HUES48 (cell line): ENCODE results near the gene SLC6A2.

Experiments
- H3K27ac ChIP-seq: one replicate; pipeline ENCODE4 v1.7.0; 2013; ENCODE audit warnings: low read depth, low read length, inconsistent platforms
- H3K27me3 ChIP-seq: 2 replicates; pipeline ENCODE4 v1.6.1; 2013; ENCODE audit warnings: mild to moderate bottlenecking, low read length; ENCODE audit not compliant: control insufficient read depth, insufficient read depth
- H3K36me3 ChIP-seq: 2 replicates; pipeline ENCODE4 v1.6.1; 2013; ENCODE audit warnings: low read length; ENCODE audit not compliant: control insufficient read depth, insufficient read depth
- H3K4me1 ChIP-seq: 2 replicates; pipeline ENCODE4 v1.6.1; 2013; ENCODE audit warnings: mild to moderate bottlenecking, low read length; ENCODE audit not compliant: control insufficient read depth, insufficient read depth
- H3K4me3 ChIP-seq: 2 replicates; pipeline ENCODE4 v1.5.1; 2013; ENCODE audit warnings: mild to moderate bottlenecking, low read depth, low read length
- H3K9ac ChIP-seq: 2 replicates; pipeline ENCODE4 v1.6.1; 2013; ENCODE audit warnings: mild to moderate bottlenecking, low read depth, low read length, moderate library complexity
- H3K9me3 ChIP-seq: 2 replicates; pipeline ENCODE4 v1.6.1; 2013; ENCODE audit warnings: low read length; ENCODE audit not compliant: control insufficient read depth, insufficient read depth

The SLC6A2 gene

DNA sequence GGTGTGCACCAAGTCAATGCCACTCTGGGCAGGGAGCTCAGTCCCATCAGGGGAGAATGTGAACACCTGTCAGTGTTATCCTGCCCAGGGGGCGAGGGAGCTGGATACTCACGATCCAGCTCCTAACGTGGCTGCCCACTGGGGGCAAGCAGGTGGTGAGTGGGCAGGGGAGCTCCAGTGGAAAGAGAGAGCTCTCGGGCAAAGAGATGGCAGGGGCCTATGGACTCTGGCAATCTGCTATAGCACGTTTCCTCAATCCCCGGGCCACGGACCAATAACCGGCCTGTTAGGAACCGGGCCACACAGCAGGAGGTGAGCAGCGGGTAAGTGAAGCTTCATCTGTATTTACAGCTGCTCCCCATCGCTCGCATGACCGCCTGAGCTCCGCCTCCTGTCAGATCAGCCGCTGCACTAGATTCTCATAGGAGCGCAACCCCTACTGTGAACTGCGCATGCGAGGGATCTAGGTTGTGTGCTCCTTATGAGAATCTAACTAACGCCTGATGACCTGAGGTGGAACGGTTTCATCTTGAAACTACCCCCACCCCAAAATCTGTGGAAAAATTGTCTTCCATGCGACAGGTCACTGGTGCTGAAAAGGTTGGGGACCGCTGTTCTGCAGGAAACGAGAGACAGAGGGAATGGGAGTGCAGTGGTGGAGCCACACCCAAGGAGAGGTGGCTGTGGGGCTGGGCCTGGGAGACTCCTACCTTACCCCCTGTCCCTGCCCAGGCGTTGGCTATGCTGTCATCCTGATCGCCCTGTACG lies 15.6 kb downstream of the SLC6A2 start:
- H3K36me3 ChIP-seq = no peaks in the 10 kb centered on the region
- no peak overlapping the region for H3K4me3 ChIP-seq
- no peak overlapping the region for H3K27ac ChIP-seq
- H3K4me1 ChIP-seq = peaks cover 11% of the 10 kb centered on the region
- H3K9ac ChIP-seq = no peak overlapping the region
- H3K27me3 ChIP-seq = no peaks in the 10 kb centered on the region
- no peaks in the 10 kb centered on the region for H3K9me3 ChIP-seq

DNA sequence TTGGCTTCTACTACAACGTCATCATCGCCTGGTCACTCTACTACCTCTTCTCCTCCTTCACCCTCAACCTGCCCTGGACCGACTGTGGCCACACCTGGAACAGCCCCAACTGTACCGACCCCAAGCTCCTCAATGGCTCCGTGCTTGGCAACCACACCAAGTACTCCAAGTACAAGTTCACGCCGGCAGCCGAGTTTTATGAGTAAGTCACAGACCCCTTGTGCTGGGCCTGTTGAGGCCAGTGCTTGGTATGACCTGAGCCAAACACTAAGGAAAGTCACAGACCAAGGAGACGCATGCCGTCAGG lies 16.1 kb downstream of the SLC6A2 start:
- Histone ChIP-seq H3K27me3 (no peaks in the 10 kb centered on the region), H3K9me3 (no peaks in the 10 kb centered on the region)

DNA sequence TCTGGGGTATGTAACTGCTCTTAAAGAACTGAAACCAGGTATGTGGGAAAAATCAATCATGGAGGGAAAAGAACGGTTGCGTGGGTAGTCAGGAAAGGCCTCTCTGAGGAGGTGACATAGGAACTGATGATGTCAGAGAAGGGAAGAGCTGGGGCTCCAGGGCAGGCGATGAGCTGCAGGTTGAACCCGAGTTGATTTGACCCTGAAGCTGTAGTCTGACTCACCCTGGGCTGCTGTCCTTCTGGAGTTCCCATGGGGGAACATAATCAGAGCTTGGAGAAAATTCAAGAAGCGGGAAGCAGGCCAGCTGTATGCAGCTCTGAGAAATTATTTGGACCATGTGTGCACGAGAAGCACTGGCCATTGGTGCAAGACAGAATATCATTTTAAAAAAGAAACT lies 16.7 kb downstream of the SLC6A2 start:
- H3K4me1 ChIP-seq = peaks cover 11% of the 10 kb centered on the region
- H3K27me3 ChIP-seq = no peaks in the 10 kb centered on the region
- no peaks in the 10 kb centered on the region for H3K9me3 ChIP-seq
- no peaks in the 10 kb centered on the region for H3K36me3 ChIP-seq
- H3K4me3 ChIP-seq = no peak overlapping the region
- H3K9ac ChIP-seq = no peak overlapping the region
- no peak overlapping the region for H3K27ac ChIP-seq

More for the DNA sequence above, 16.1 kb downstream of the SLC6A2 start:
- no peaks in the 10 kb centered on the region for H3K36me3 ChIP-seq
- H3K4me1 ChIP-seq = peaks cover 11% of the 10 kb centered on the region
- no peak overlapping the region for H3K9ac ChIP-seq
- H3K27ac ChIP-seq = no peak overlapping the region
- no peak overlapping the region for H3K4me3 ChIP-seq

DNA sequence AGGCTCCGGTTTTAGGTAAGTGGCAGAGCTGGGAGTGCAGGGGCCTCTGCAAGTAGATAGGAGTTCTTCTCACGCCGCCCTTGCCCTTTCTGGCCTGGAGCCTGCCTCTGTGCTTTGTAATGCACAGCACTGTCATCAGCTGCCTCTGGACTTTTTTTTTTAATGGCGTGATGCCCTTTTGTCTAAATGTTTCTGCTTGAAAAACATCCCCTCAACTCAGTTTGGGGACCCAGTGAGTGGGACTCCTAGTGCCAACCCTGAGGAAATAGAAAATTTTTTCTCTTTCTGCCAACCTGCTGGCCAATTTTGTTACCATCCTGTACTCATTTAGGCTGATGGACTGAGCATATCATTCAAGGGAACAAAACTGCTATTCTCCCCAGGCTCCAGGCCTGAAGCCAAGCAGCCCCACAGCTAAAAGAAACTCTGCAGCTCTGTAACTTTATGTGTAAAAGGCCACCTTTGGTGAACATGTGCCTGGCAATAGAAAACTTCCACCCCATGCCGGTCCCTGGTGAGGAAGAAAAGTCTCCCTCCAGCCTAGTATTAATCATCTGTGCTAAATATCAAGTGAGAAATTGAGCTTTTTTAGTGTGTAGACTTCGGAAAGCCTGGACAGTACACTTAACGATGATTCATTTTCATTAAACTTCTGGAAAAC lies 22.5 kb downstream of the SLC6A2 start:
- Histone ChIP-seq H3K9ac (no peak overlapping the region), H3K36me3 (no peaks in the 10 kb centered on the region), H3K27ac (no peak overlapping the region)

DNA sequence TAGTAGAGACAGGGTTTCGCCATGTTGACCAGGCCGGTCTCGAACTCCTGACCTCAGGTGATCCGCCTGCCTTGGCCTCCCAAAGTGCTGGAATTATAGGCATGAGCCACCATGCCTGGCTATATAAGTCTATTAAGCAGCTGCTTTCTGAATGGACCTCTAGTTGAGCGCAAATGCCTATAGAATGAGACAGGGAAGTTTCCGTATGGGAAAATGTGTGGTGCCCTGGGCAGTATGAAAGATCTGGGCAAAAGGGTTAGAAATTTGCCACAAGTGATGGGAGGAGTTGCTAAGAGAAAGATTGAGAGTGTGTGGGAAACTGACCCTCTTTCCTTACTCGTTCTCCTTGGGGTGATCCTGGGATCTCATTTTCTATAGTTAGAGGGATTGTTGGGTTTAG lies 26.3 kb downstream of the SLC6A2 start:
- no peak overlapping the region for H3K27ac ChIP-seq
- H3K36me3 ChIP-seq = no peaks in the 10 kb centered on the region
- H3K9ac ChIP-seq = no peak overlapping the region
- H3K4me1 ChIP-seq = no peaks in the 10 kb centered on the region
- H3K4me3 ChIP-seq = no peak overlapping the region
- peaks cover 4% of the 10 kb centered on the region; the same call in 1 of the 2 replicates for H3K9me3 ChIP-seq
- no peaks in the 10 kb centered on the region for H3K27me3 ChIP-seq

More for the DNA sequence above, 22.5 kb downstream of the SLC6A2 start:
- Histone ChIP-seq H3K4me1 (no peaks in the 10 kb centered on the region), H3K4me3 (no peak overlapping the region), H3K9me3 (no peaks in the 10 kb centered on the region), H3K27me3 (no peaks in the 10 kb centered on the region)

DNA sequence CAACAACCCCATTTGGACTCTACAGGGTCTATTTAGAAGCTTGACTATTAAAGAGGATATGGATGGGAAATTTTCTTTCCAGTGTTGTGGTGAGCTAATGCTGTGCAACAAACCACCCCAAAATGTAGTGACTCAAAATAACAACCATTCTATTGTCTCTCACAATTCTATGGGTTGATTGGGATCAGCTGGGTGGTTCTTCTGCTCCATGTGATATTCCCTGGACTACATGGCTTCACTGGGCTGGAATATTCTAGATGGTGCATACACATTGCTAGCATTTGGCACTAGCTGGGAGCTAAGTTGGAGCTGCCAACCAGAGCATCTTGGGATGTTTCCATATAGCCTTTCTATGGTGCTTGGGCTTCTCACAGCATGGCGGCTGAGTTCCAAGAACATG lies 30.2 kb downstream of the SLC6A2 start:
- Histone ChIP-seq H3K9ac (no peak overlapping the region), H3K36me3 (no peaks in the 10 kb centered on the region), H3K9me3 (peaks cover 4% of the 10 kb centered on the region; the same call in 1 of the 2 replicates), H3K4me1 (no peaks in the 10 kb centered on the region), H3K27me3 (no peaks in the 10 kb centered on the region), H3K27ac (no peak overlapping the region), H3K4me3 (no peak overlapping the region)

DNA sequence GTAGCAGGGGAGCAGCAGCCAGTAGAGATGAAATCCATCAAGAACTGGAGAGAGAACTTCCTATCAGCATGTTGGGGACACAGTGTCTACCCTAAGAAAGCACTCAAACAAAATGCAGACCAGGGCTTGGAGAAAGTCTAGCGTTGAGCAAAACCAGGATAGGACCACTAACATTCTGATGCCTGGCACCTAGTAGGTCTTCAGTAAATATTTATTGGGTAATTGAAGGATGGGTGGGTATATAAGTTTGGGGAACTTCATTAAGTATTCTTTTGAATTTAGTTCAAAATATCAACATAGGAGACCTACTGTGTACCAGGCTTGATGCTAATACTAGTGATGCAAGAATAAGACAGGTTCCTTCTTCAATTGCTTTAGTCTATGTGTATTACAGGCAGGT lies 30.9 kb downstream of the SLC6A2 start:
- Histone ChIP-seq H3K9me3 (peaks cover 4% of the 10 kb centered on the region; the same call in 1 of the 2 replicates), H3K27me3 (no peaks in the 10 kb centered on the region), H3K36me3 (no peaks in the 10 kb centered on the region), H3K4me3 (no peak overlapping the region), H3K9ac (no peak overlapping the region), H3K4me1 (no peaks in the 10 kb centered on the region), H3K27ac (no peak overlapping the region)

DNA sequence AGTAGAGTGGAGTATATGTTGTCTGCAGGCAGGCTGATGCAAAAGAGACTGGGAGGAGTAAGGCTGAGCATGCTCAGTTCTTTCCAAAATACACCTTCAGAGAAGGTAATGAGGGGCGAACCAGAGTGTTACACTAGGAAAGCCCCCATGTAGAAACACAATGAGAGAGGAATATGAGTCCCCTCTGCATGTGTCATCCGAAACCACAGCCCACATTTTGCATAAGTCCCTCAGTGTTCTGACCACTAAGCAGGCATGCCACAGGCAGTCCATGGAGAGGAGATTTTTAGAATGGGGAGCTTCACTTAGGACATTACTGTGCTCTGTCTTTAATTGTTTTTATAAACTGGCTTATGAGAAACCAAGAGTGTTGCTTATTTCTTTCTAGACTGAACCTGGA lies 32.0 kb downstream of the SLC6A2 start:
- H3K36me3 ChIP-seq = no peaks in the 10 kb centered on the region
- no peak overlapping the region for H3K9ac ChIP-seq
- H3K4me1 ChIP-seq = no peaks in the 10 kb centered on the region
- no peak overlapping the region for H3K27ac ChIP-seq
- peaks cover 4% of the 10 kb centered on the region; the same call in 1 of the 2 replicates for H3K9me3 ChIP-seq
- H3K4me3 ChIP-seq = no peak overlapping the region
- no peaks in the 10 kb centered on the region for H3K27me3 ChIP-seq

DNA sequence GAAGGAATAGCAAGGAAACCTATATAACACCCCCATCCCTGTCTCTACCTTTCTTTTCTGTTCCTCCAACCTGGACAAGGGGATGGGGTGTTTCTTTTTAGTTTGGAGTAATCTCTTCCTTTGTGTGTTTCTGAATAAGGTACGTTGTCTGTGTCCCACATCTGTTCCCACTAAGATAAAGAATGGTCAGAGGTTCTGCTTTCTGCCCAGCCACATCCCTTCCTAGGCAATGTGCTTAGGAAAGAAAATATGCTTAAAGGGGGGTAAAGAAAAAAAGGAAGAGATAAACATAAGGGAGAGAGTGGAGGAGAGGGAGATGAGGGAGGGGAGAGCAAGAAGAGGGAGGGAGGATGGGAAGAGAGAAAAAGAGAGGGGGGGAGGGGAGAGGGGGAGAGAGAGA lies 35.1 kb downstream of the SLC6A2 start:
- peaks cover 4% of the 10 kb centered on the region; the same call in 1 of the 2 replicates for H3K9me3 ChIP-seq
- no peak overlapping the region for H3K27ac ChIP-seq
- no peaks in the 10 kb centered on the region for H3K36me3 ChIP-seq
- no peak overlapping the region for H3K4me3 ChIP-seq
- H3K4me1 ChIP-seq = no peaks in the 10 kb centered on the region
- no peaks in the 10 kb centered on the region for H3K27me3 ChIP-seq
- no peak overlapping the region for H3K9ac ChIP-seq

DNA sequence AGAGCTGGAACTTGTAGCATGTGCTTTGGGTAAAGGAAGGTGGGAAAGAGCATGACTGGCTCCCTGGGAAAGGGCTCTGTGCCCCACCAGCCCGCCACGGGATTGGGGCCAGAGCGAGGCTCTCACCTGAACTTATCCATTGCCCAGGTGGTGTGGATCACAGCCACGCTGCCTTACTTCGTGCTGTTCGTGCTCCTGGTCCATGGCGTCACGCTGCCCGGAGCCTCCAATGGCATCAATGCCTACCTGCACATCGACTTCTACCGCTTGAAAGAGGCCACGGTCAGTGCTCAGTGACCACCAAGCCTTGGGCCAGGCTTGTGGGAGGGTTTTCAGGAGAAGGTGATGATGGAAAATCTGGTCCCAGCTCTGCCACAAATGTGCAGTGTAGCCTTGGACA lies 36.0 kb downstream of the SLC6A2 start:
- no peaks in the 10 kb centered on the region for H3K4me1 ChIP-seq
- no peak overlapping the region for H3K9ac ChIP-seq
- no peaks in the 10 kb centered on the region for H3K27me3 ChIP-seq
- H3K27ac ChIP-seq = no peak overlapping the region
- H3K36me3 ChIP-seq = no peaks in the 10 kb centered on the region
- H3K9me3 ChIP-seq = no peaks in the 10 kb centered on the region
- H3K4me3 ChIP-seq = no peak overlapping the region

DNA sequence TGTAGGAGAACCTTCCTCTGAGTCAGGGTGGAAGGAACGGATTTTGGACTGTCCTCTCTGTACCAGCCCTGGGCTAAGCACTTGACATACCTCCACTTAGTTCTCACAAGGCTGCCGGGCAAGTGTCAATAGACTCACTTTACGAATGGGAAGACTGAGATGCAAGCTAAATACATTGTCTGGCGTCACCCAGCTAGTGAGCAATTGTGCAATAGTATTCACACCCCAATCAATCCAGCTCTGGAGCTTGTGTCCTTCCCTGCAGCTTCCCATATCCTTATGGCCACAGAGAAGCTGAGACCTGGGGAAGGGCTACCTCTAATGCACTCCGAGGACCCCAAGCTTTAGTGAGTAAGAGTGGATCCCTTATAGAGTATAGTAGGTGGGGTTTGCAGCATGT lies 39.8 kb downstream of the SLC6A2 start:
- no peak overlapping the region for H3K9ac ChIP-seq
- H3K4me3 ChIP-seq = no peak overlapping the region
- no peaks in the 10 kb centered on the region for H3K36me3 ChIP-seq
- H3K4me1 ChIP-seq = peaks cover 9% of the 10 kb centered on the region
- no peaks in the 10 kb centered on the region for H3K9me3 ChIP-seq
- H3K27ac ChIP-seq = no peak overlapping the region
- H3K27me3 ChIP-seq = no peaks in the 10 kb centered on the region
